Liver (tissue), 9 donors: ENCODE measurements around the gene SH2D7. TPM values are rescaled to one million over a fixed set of nuclear protein-coding genes. Genes with fewer than 3 reads are reported as not detected.

ENCODE experiments used
- DNase-seq: peaks from one replicate; pipeline ENCODE4 v3.0.0-alpha.2; 2017; ENCODE audit warnings: low spot score
- H3K27ac ChIP-seq, 2 donors: one replicate each; pipeline ENCODE4 v1.7.0; 2013; ENCODE audit warnings: inconsistent platforms in 2 of 2, low read length in 2 of 2, control low read depth in 1 of 2, low read depth in 1 of 2, mild to moderate bottlenecking in 1 of 2
- H3K27me3 ChIP-seq, 4 donors: one replicate each; pipeline versions ENCODE4 v1.6.1 to v1.7.0; 2013; ENCODE audit warnings: low read length in 3 of 4, inconsistent platforms in 1 of 4, mild to moderate bottlenecking in 1 of 4, moderate library complexity in 1 of 4; ENCODE audit not compliant: control insufficient read depth in 4 of 4, insufficient read depth in 4 of 4
- H3K36me3 ChIP-seq, 4 donors: one replicate each; pipeline versions ENCODE4 v1.6.1 to v1.7.0; 2013; ENCODE audit warnings: low read length in 3 of 4, mild to moderate bottlenecking in 3 of 4, low read depth in 1 of 4, moderate library complexity in 1 of 4; ENCODE audit not compliant: control insufficient read depth in 4 of 4, insufficient read depth in 3 of 4
- H3K4me1 ChIP-seq, 4 donors: one replicate each; pipeline versions ENCODE4 v1.6.1 to v1.7.0; 2013; ENCODE audit warnings: low read length in 3 of 4, mild to moderate bottlenecking in 3 of 4, moderate library complexity in 1 of 4; ENCODE audit not compliant: control insufficient read depth in 4 of 4, insufficient read depth in 4 of 4
- H3K4me3 ChIP-seq, 3 donors: one replicate each; pipeline versions ENCODE4 v1.6.1 to v1.7.0; 2013; ENCODE audit warnings: low read length in 3 of 3, control low read depth in 1 of 3, low read depth in 1 of 3, mild to moderate bottlenecking in 1 of 3
- H3K9ac ChIP-seq, 2 donors: one replicate each; pipeline ENCODE4 v1.7.0; 2013; ENCODE audit warnings: low read length in 2 of 2, mild to moderate bottlenecking in 2 of 2, moderate library complexity in 2 of 2, control low read depth in 1 of 2, low read depth in 1 of 2
- H3K9me3 ChIP-seq, 4 donors: one replicate each; pipeline versions ENCODE4 v1.6.1 to v1.7.0; 2013; ENCODE audit warnings: low read length in 3 of 4; ENCODE audit not compliant: control insufficient read depth in 4 of 4
- FOXA1 ChIP-seq: IDR thresholded peaks from 2 replicates; pipeline ENCODE4 v1.6.1; 2016; ENCODE audit warnings: antibody characterized with exemption
- FOXA2 ChIP-seq: IDR thresholded peaks from 2 replicates; pipeline ENCODE4 v1.6.1; 2016; ENCODE audit warnings: antibody characterized with exemption
- GABPA ChIP-seq, 2 donors: IDR thresholded peaks in 1 of 2; conservative IDR thresholded peaks in 1 of 2; 2 replicates each; pipeline ENCODE4 v1.6.1; 2016; ENCODE audit warnings: antibody characterized with exemption in 2 of 2, mild to moderate bottlenecking in 1 of 2, moderate library complexity in 1 of 2
- HNF4G ChIP-seq: IDR thresholded peaks from 2 replicates; pipeline ENCODE4 v1.6.1; 2016; ENCODE audit warnings: antibody characterized with exemption
- JUND ChIP-seq, 2 donors: IDR thresholded peaks; 2 replicates each; pipeline ENCODE4 v1.6.1; 2016; ENCODE audit warnings: antibody characterized with exemption in 2 of 2
- SP1 ChIP-seq: IDR thresholded peaks from 2 replicates; pipeline ENCODE4 v1.6.1; 2018; ENCODE audit warnings: antibody characterized with exemption, mild to moderate bottlenecking
- YY1 ChIP-seq: IDR thresholded peaks from 2 replicates; pipeline ENCODE4 v1.6.1; 2016; ENCODE audit warnings: antibody characterized with exemption, mild to moderate bottlenecking
- WGBS: extraction: QIAGEN DNeasy Blood & Tissue Kit; methylation state at CpG from one replicate; pipeline ENCODE4 v1.1.7; 2013; 5-methylcytosine and 5-hydroxymethylcytosine counted together
- polyA plus RNA-seq, 2 donors: library from polyadenylated mRNA; stranded (reverse) in 1 of 2; unstranded in 1 of 2; fragments of 200-250 nt in 1 of 2; fragments of >200 nt in 1 of 2; fragmentation: Nextera tagmentation in 1 of 2; extraction: Ambion mirVana in 1 of 2; gene quantifications; one replicate each; pipeline versions ENCODE4 v1.2.1 to v1.2.3, GENCODE V29; 2013 to 2015
- total RNA-seq, 2 donors: library from RNA; depleted of rRNA; stranded (reverse); fragments of >200 nt; gene quantifications; one replicate each; pipeline ENCODE4 v1.2.3, GENCODE V29; 2014
- TF ChIP-seq, protein P1 (sequence below): IDR thresholded peaks from 2 replicates; pipeline ENCODE4 v1.6.1; 2016; ENCODE audit warnings: antibody characterized with exemption
- TF ChIP-seq, protein P2 (sequence below): IDR thresholded peaks from 2 replicates; pipeline ENCODE4 v1.6.1; 2016; ENCODE audit warnings: antibody characterized with exemption
- TF ChIP-seq, protein P3 (sequence below): IDR thresholded peaks from 2 replicates; pipeline ENCODE4 v1.6.1; 2016; ENCODE audit warnings: antibody characterized with exemption, mild to moderate bottlenecking
- donor health status: healthy.
- donor health status: healthy.
- donor health status: healthy.
- donor health status: healthy.
- donor health status: healthy.

The SH2D7 gene
- total and polyA plus RNA-seq, 4 donors = not detected

DNA sequence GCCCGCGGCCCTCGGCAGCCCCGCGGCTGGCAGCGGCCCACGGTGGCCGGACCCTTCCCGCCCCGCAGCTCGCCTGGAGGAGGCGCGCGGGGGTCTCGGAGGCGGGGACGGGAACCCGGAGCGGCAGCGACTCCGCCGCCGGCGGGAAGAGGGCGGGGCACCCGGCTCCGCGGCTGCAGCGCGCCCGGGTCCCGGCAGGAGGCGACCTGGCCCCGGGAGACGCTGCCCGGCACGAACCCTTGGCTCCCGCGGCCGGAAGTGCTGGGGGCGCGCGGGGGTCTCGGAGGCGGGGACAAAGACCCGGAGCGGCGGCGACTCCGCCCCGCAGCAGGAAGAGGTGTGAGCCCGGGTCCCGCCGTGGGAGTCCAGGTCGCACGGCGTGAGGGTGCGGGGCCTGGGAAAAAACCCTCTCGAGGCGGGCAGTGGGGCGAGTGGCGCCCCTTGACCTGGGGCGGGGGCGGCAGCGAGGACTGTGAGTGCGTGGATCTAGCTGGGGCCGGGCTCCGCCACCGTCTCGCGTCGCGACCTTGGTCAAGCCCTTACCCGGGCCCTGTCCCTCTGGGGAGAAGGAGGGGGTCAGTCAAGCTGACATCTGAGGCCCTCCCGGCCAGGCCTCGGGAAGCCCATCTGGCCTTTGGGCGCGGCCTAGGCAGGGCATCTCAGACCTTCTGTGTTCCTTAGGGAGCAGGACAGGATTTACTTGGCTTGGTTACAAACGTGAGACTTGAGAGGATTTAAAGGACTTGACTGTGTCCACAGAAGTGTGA is 39.1 kb downstream of the SH2D7 start, which contains the start of gene CIB2 (continued):
- TF ChIP-seq, protein P1, sequence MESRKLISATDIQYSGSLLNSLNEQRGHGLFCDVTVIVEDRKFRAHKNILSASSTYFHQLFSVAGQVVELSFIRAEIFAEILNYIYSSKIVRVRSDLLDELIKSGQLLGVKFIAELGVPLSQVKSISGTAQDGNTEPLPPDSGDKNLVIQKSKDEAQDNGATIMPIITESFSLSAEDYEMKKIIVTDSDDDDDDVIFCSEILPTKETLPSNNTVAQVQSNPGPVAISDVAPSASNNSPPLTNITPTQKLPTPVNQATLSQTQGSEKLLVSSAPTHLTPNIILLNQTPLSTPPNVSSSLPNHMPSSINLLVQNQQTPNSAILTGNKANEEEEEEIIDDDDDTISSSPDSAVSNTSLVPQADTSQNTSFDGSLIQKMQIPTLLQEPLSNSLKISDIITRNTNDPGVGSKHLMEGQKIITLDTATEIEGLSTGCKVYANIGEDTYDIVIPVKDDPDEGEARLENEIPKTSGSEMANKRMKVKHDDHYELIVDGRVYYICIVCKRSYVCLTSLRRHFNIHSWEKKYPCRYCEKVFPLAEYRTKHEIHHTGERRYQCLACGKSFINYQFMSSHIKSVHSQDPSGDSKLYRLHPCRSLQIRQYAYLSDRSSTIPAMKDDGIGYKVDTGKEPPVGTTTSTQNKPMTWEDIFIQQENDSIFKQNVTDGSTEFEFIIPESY = no peak

DNA sequence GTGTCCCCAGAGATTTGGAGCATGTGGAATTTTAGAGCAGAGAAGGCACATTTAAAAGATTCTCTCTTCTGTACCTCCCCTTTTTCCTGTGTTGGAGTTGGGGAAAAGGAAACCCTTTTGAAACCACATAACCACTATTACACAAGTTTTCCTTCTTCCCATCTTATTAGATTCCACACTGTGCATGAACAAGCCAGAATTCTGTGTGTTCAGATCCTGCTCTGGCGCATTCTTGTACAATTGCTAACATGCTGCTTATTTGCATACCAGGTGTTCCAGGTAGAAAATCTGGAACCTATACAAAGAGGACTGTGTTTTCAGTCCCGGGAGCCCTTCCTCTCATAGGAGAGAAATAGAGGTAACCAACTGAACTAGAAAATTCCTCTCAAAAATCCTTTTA is 41.4 kb downstream of the SH2D7 start:
- 86% methylated on average over 2 of the region's 2 CpGs for WGBS
- TF ChIP-seq, protein P2, sequence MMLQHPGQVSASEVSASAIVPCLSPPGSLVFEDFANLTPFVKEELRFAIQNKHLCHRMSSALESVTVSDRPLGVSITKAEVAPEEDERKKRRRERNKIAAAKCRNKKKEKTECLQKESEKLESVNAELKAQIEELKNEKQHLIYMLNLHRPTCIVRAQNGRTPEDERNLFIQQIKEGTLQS = no peak
- no peak for TF ChIP-seq HNF4G
- no peak for TF ChIP-seq FOXA2
- no peak for TF ChIP-seq YY1
- no peak for TF ChIP-seq JUND (IDR thresholded peaks at IDR 0.05)
- no peak for TF ChIP-seq FOXA1
- TF ChIP-seq GABPA (IDR thresholded peaks at IDR 0.05 in 1 of 2, conservative IDR thresholded peaks at IDR 0.05 in 1 of 2) = no peak
- TF ChIP-seq, protein P3, sequence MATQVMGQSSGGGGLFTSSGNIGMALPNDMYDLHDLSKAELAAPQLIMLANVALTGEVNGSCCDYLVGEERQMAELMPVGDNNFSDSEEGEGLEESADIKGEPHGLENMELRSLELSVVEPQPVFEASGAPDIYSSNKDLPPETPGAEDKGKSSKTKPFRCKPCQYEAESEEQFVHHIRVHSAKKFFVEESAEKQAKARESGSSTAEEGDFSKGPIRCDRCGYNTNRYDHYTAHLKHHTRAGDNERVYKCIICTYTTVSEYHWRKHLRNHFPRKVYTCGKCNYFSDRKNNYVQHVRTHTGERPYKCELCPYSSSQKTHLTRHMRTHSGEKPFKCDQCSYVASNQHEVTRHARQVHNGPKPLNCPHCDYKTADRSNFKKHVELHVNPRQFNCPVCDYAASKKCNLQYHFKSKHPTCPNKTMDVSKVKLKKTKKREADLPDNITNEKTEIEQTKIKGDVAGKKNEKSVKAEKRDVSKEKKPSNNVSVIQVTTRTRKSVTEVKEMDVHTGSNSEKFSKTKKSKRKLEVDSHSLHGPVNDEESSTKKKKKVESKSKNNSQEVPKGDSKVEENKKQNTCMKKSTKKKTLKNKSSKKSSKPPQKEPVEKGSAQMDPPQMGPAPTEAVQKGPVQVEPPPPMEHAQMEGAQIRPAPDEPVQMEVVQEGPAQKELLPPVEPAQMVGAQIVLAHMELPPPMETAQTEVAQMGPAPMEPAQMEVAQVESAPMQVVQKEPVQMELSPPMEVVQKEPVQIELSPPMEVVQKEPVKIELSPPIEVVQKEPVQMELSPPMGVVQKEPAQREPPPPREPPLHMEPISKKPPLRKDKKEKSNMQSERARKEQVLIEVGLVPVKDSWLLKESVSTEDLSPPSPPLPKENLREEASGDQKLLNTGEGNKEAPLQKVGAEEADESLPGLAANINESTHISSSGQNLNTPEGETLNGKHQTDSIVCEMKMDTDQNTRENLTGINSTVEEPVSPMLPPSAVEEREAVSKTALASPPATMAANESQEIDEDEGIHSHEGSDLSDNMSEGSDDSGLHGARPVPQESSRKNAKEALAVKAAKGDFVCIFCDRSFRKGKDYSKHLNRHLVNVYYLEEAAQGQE = no peak
- TF ChIP-seq SP1 = no peak
- DNase-seq = no peak
- Histone ChIP-seq H3K27ac (no peak overlapping the region), H3K4me1 (peaks cover 1 to 9% (median 4%) of the 10 kb centered on the region in 4 donors), H3K36me3 (no peaks in the 10 kb centered on the region), H3K4me3 (no peak overlapping the region), H3K27me3 (no peaks in the 10 kb centered on the region), H3K9me3 (no peaks in the 10 kb centered on the region), H3K9ac (no peak overlapping the region)

DNA sequence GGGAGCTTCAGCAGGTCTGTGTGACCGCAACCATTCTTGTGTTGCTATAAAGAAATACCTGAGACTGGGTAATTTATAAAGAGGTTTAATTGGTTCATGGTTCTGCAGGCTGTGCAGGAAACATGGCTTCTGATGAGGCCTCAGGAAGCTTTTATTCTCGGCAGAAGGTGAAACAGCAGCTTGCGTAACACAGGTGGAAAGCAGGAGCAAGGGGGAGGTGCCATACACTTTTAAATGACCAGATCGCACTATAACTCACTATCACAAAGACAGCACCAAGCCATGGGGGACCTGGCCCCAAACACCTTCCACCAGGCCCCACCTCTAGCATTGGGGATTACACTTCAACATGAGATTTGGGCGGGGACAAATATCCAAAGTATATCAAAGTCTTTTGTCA is 47.2 kb downstream of the SH2D7 start:
- H3K27me3 ChIP-seq = no peaks in the 10 kb centered on the region
- peaks cover 4 to 17% (median 13%) of the 10 kb centered on the region in 4 donors for H3K4me1 ChIP-seq
- DNase-seq = no peak
- H3K9me3 ChIP-seq = no peaks in the 10 kb centered on the region
- H3K9ac ChIP-seq = no peak overlapping the region
- WGBS = 67% methylated on average over 5 of the region's 5 CpGs
- TF ChIP-seq YY1 = peak; percentile 50
- TF ChIP-seq, protein P3 = no peak
- no peaks in the 10 kb centered on the region for H3K36me3 ChIP-seq
- H3K27ac ChIP-seq = no peak overlapping the region
- no peak overlapping the region for H3K4me3 ChIP-seq
